GM12873 (cell line): ENCODE results near the gene SFPQ.

ENCODE experiments used
- TF ChIP-seq, protein P1 (sequence below): IDR thresholded peaks from 2 replicates; pipeline ENCODE4 v1.5.1; 2012; ENCODE audit warnings: low read depth, mild to moderate bottlenecking, moderate library complexity, low read length, control low read depth; ENCODE audit not compliant: insufficient read depth; ENCODE audit errors: missing control alignments

Gene SFPQ

DNA sequence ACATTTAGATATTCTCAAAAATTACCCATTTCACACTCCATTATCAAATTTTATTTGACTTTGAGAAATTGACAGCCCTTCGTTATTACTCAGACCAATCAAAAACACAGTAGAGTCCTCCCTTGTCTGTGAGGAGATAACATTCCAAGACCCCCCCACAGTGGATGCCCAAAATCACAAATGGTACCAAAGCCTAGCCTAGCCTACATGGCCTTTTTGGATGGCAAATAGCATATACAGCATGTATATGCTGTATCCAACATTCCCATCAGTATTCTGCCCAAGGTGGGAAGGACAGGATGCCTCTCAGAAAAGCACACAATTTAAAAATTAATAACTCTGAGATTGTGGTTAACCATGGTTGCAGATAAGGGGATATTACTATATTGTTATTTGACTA lies 17.3 kb downstream of the SFPQ start:
- TF ChIP-seq, protein P1, sequence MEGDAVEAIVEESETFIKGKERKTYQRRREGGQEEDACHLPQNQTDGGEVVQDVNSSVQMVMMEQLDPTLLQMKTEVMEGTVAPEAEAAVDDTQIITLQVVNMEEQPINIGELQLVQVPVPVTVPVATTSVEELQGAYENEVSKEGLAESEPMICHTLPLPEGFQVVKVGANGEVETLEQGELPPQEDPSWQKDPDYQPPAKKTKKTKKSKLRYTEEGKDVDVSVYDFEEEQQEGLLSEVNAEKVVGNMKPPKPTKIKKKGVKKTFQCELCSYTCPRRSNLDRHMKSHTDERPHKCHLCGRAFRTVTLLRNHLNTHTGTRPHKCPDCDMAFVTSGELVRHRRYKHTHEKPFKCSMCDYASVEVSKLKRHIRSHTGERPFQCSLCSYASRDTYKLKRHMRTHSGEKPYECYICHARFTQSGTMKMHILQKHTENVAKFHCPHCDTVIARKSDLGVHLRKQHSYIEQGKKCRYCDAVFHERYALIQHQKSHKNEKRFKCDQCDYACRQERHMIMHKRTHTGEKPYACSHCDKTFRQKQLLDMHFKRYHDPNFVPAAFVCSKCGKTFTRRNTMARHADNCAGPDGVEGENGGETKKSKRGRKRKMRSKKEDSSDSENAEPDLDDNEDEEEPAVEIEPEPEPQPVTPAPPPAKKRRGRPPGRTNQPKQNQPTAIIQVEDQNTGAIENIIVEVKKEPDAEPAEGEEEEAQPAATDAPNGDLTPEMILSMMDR = no peak

- TF ChIP-seq, protein P1 = no peak
Measured at GRCh38 chr1:35175098-35175576, 17.8 kb downstream of the SFPQ start.

DNA sequence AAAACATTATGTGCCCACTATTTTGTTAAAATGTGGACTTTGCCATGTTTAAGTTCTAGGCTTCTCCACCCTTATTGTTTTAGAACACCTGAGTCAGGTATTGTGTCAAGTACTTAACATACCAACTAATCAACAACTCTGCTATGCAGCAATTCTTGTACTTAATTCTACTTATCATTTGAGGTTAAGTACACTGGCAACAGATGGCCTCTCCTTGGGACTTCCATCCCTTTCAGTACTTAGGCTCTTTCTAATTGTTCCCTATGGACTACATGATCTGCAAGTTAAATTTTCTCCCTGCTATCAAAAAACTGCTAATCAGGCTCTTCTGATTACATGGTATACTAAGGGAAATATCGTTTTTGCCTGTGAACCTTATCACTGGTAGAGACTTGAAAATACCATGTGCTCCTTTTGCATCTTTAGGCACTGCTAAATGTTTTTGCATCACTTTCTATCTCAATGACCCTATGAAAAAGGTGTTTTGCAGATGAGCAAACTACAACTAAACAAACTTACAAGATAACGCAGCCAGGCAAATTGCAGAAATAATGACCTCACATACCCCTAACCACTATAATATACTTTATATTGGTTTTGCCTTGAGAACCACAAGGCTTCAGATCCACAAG lies 18.9 kb downstream of the SFPQ start:
- TF ChIP-seq, protein P1 = no peak

DNA sequence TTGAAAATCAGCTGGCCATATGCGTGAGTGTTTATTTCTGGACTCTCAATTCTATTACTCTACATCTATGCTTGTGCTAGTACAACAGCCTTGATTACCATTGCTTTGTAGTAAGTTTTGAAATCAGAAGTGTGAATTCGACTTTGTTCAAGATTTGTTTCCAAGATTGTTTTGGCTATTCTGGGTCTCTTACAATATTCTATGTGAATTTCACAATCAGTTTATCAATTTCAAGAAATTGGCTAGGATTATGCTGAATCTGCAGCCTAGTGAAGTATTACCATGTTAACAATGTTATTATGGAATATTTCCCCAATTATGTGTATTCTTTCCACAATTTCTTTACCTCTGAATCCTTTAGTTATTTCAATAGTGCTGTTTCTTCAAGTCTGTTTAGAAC lies 19.5 kb downstream of the SFPQ start:
- TF ChIP-seq, protein P1 = no peak

DNA sequence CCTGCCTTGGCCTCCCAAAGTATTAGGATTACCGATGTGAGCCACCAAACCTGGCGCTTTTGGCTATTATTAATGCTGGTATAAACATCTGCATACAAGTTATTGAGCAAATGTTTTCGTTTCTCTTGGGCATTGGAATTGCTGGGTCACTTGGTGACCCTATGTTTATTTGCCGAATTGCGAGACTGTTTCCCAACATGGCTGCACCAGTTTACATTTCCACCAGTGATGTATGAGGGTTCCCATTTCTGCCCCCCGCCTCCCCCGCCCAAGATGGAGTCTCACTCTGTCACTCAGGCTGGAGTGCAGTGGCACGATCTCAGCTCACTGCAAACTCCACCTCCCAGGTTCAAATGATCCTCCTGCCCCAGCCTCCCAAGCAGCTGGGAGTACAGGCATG lies 20.9 kb downstream of the SFPQ start:
- TF ChIP-seq, protein P1 = no peak

DNA sequence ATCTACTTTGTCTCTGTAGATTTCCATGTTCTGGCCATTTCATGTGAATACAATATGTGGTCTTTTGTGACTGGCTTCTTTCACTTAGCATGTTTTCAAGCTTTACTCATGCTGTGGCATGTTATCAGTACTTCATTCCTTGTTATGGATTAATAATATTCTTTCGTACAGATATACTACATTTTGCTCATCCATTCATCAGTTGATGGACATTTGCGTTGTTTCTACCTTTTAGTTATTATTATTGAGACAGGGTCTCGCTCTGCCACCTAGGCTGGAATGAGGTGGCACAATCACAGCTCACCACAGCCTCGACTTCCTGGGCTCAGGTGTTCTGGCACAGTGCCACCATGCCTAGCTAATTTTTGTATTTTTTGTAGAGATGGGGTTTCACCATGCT lies 21.4 kb downstream of the SFPQ start:
- TF ChIP-seq, protein P1 = no peak

- TF ChIP-seq, protein P1 = no peak
Measured at GRCh38 chr1:35164893-35165292, 28.1 kb downstream of the SFPQ start.

GRCh38 chr1:35151220-35151619 lies 41.7 kb downstream of the SFPQ start:
- TF ChIP-seq, protein P1 = no peak
